ENCODE results near the gene SOX15. TPM values are rescaled to one million over a fixed set of nuclear protein-coding genes. Genes with fewer than 3 reads are reported as not detected.
"Not testable (repeated sequence)": the region's sequence is repeated elsewhere in the genome, so short reads cannot be mapped to it uniquely, and the experiment has no call there.

SOX15 gene
- total RNA-seq, 1 donor, result 1.4 TPM

- H3K4me3 ChIP-seq (ENCODE audit: low read depth, low read length), result no peak within 1 kb of the TSS
- TF ChIP-seq, protein P1, sequence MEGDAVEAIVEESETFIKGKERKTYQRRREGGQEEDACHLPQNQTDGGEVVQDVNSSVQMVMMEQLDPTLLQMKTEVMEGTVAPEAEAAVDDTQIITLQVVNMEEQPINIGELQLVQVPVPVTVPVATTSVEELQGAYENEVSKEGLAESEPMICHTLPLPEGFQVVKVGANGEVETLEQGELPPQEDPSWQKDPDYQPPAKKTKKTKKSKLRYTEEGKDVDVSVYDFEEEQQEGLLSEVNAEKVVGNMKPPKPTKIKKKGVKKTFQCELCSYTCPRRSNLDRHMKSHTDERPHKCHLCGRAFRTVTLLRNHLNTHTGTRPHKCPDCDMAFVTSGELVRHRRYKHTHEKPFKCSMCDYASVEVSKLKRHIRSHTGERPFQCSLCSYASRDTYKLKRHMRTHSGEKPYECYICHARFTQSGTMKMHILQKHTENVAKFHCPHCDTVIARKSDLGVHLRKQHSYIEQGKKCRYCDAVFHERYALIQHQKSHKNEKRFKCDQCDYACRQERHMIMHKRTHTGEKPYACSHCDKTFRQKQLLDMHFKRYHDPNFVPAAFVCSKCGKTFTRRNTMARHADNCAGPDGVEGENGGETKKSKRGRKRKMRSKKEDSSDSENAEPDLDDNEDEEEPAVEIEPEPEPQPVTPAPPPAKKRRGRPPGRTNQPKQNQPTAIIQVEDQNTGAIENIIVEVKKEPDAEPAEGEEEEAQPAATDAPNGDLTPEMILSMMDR (IDR thresholded peaks at IDR 0.05; ENCODE audit: insufficient read depth, low read length), result no peak
- no peak for DNase-seq (ENCODE audit: low read depth)
Observed at GRCh38 chr17:7629939-7630571, 40.2 kb upstream of the SOX15 start, which contains the start of gene SHBG. Gene SHBG, plus strand, starts transcription at chr17:7630135. Its CDS starts 38 bp downstream, at chr17:7630173.

DNA sequence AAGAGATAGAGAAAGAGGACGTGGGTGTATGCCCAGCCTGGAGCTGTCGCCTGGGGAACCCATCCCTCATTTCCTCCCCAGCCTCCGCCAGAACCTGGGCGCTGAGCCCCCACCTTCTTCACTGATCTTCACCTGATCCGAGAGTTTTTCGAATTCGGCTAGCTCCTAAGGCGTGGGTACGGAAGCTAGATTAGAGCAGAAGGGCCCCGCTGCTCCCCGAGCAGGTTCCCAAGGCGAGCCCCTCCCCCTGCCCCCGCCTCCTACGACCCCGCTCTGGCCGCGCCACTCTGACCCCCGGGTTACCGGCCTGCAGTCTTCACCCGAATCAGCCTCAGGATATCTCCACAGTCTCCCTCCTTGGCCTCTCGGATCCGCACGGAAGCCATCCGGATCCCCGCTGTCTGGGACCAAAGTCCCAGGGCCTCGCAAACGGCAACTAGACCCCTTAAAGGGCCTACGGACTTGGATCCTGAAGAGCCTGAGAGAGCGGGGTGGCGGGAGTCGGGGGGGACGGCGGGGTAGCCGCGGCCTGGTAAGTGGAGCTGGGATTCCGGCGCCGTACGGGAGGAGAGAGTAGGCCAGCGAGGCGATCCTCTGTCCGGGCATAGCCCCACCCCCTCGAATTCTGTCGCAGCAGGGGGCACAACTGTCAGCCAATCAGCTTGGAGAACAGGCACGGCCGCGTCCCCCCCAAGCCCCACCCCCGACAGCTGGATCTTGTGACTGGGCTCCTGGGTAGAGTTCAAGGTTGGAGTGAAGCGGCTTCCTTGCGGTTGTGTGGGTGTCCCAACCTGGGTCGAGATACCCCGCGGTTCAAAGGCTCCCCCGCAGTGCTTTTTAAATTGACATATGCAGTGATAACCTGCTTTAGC is 37.6 kb upstream of the SOX15 start, which contains the start of gene SAT2:
TSS of gene SAT2 (minus strand) at position 572 of the 872 bp plus-strand sequence. CDS start at position 386, 186 bp downstream.
- peak within 1 kb of the TSS; percentile 88 for H3K4me3 ChIP-seq (ENCODE audit: low read depth, low read length)
- TF ChIP-seq, protein P1 (IDR thresholded peaks at IDR 0.05; ENCODE audit: insufficient read depth, low read length), result no peak
- peak; percentile 95 for DNase-seq (ENCODE audit: low read depth)

GRCh38 chr17:7626956-7627249 is 37.0 kb upstream of the SOX15 start:
- no peak for DNase-seq (ENCODE audit: low read depth)
- peak overlapping the region; percentile 88 for H3K4me3 ChIP-seq (ENCODE audit: low read depth, low read length)
- TF ChIP-seq, protein P1 (IDR thresholded peaks at IDR 0.05; ENCODE audit: insufficient read depth, low read length), result no peak

DNA sequence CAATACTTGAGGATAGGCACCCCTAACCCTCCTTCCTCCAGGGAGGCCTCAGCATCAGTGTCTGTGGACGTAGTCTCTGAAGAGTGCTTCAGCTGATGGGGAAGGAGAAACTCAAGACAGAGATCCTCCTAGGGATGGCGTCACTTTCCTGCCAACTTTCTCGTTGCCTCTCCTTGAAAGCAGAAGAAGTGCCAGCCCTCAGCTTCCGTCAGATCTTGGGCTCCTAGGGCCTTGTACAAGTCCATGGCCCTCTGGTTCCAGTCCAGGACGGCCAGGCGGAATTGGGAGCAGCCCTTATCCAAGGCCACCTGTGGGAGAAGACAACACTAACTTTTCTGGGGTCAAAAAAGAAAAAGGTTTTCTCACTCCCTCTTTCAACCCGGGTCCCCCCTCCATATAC is 36.4 kb upstream of the SOX15 start:
- H3K4me3 ChIP-seq (ENCODE audit: low read depth, low read length), result peak overlapping the region; percentile 88
- TF ChIP-seq, protein P1 (IDR thresholded peaks at IDR 0.05; ENCODE audit: insufficient read depth, low read length), result no peak
- DNase-seq (ENCODE audit: low read depth), result no peak

- not testable (repeated sequence) for DNase-seq (ENCODE audit: low read depth); H3K4me3 ChIP-seq (ENCODE audit: low read depth, low read length)
Observed at GRCh38 chr17:7625749-7626148, 35.9 kb upstream of the SOX15 start.

DNA sequence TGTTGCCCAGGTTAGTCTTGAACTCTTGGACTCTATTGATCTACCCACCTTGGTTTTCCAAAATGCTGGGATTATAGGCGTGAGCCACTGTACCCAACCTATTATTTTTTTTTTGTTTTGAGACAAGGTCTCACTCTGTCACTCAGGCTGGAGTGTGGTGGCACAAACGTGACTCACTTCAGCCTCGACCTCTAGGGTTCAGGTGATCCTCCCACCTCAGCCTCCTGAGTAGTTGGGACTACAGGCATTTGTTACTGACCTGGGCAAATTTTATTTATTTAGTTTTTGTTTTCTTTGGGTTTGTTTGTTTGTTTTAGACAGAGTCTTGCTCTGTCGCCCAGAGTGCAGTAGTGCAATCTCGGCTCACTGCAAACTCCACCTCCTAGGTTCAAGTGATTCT is 33.8 kb upstream of the SOX15 start:
- DNase-seq (ENCODE audit: low read depth), result no peak

GRCh38 chr17:7620835-7621234 is 30.9 kb upstream of the SOX15 start:
- TF ChIP-seq, protein P1 (IDR thresholded peaks at IDR 0.05; ENCODE audit: insufficient read depth, low read length), result no peak
- no peak overlapping the region for H3K4me3 ChIP-seq (ENCODE audit: low read depth, low read length)
- DNase-seq (ENCODE audit: low read depth), result no peak

More for the DNA sequence above, 33.8 kb upstream of the SOX15 start:
- H3K4me3 ChIP-seq (ENCODE audit: low read depth, low read length), result no peak overlapping the region
- TF ChIP-seq, protein P1 (IDR thresholded peaks at IDR 0.05; ENCODE audit: insufficient read depth, low read length), result no peak
